GM23338 (cell line): ENCODE results near the gene CLDN22. TPM values are rescaled to one million over a fixed set of nuclear protein-coding genes. Genes with fewer than 3 reads are reported as not detected.

Experiments used
- ATAC-seq: fragments of 200-7000 bp; cut with Tn5 transposase; 3 replicates; pipeline ENCODE4 v1.9.1; 2020
- DNase-seq: peaks from one replicate; pipeline ENCODE4 v3.0.0-alpha.2; 2015; ENCODE audit warnings: low spot score
- H2AFZ ChIP-seq: fragments of 200-600 bp; sonication (generic); 2 replicates; pipeline ENCODE4 v1.8.0; 2016; ENCODE audit warnings: antibody characterized with exemption, mild to moderate bottlenecking, moderate library complexity
- H3F3A ChIP-seq: fragments of 200-600 bp; sonication (generic); replicated peaks from 2 replicates; pipeline ENCODE4 v1.8.0; 2017; ENCODE audit warnings: antibody characterized with exemption, mixed run types, low read depth
- H3K27ac ChIP-seq: fragments of 200-600 bp; sonication (generic); 2 replicates; pipeline ENCODE4 v1.6.1; 2016; ENCODE audit warnings: low read depth
- H3K27me3 ChIP-seq: fragments of 200-600 bp; sonication (generic); 2 replicates; pipeline ENCODE4 v1.8.0; 2016; ENCODE audit warnings: mild to moderate bottlenecking, mixed run types, moderate library complexity; ENCODE audit not compliant: insufficient read depth
- H3K36me3 ChIP-seq: fragments of 200-600 bp; sonication (generic); 2 replicates; pipeline ENCODE4 v1.8.0; 2016; ENCODE audit warnings: mild to moderate bottlenecking; ENCODE audit not compliant: insufficient read depth
- H3K4me1 ChIP-seq: fragments of 200-600 bp; sonication (generic); 2 replicates; pipeline ENCODE4 v1.8.0; 2016; ENCODE audit warnings: mild to moderate bottlenecking, moderate library complexity; ENCODE audit not compliant: insufficient read depth
- H3K4me2 ChIP-seq: fragments of 200-600 bp; sonication (generic); 2 replicates; pipeline ENCODE4 v1.7.1; 2017; ENCODE audit warnings: mixed run types
- H3K4me3 ChIP-seq: fragments of 200-600 bp; sonication (generic); 2 replicates; pipeline ENCODE4 v1.6.1; 2016; ENCODE audit warnings: mixed run types
- H3K79me2 ChIP-seq: fragments of 200-600 bp; sonication (generic); replicated peaks from 2 replicates; pipeline ENCODE4 v1.8.0; 2017; ENCODE audit warnings: mild to moderate bottlenecking; ENCODE audit not compliant: insufficient read depth
- H3K9me2 ChIP-seq: fragments of 200-600 bp; sonication (generic); 2 replicates; pipeline ENCODE4 v1.8.0; 2017; ENCODE audit not compliant: insufficient read depth
- H4K20me1 ChIP-seq: fragments of 200-600 bp; sonication (generic); replicated peaks from 2 replicates; pipeline ENCODE4 v1.8.0; 2017; ENCODE audit warnings: mild to moderate bottlenecking; ENCODE audit not compliant: insufficient read depth
- H3K27ac Mint-ChIP-seq: 2 replicates; pipeline ENCODE4 v1.8.0; 2020; ENCODE audit warnings: inconsistent platforms, mild to moderate bottlenecking, moderate library complexity, mixed read lengths
- H3K27me3 Mint-ChIP-seq: 3 replicates; pipeline ENCODE4 v1.8.0; 2022; ENCODE audit warnings: low read depth, mild to moderate bottlenecking, moderate library complexity, mixed read lengths, inconsistent platforms; ENCODE audit not compliant: insufficient read depth, poor library complexity
- H3K36me3 Mint-ChIP-seq: 3 replicates; pipeline ENCODE4 v1.8.0; 2021; ENCODE audit warnings: low read depth, mild to moderate bottlenecking, inconsistent platforms, moderate library complexity, mixed read lengths
- H3K4me1 Mint-ChIP-seq: 3 replicates; pipeline ENCODE4 v1.8.0; 2020; ENCODE audit warnings: mild to moderate bottlenecking, inconsistent platforms, mixed read lengths
- H3K4me3 Mint-ChIP-seq: 3 replicates; pipeline ENCODE4 v1.8.0; 2021; ENCODE audit warnings: moderate library complexity, mild to moderate bottlenecking, inconsistent platforms, mixed read lengths
- H3K9me3 Mint-ChIP-seq: 3 replicates; pipeline ENCODE4 v1.8.0; 2020; ENCODE audit warnings: moderate library complexity, mild to moderate bottlenecking, inconsistent platforms, mixed read lengths
- EZH2 ChIP-seq: fragments of 200-600 bp; sonication (generic); IDR thresholded peaks from one replicate; pipeline ENCODE4 v1.8.0; 2017; ENCODE audit warnings: antibody characterized with exemption, mild to moderate bottlenecking, low read depth; ENCODE audit not compliant: unreplicated experiment
- POLR2AphosphoS5 ChIP-seq: IDR thresholded peaks from 2 replicates; pipeline ENCODE4 v1.6.1; 2016; ENCODE audit warnings: antibody characterized with exemption, low read depth
- polyA plus RNA-seq: library from polyadenylated mRNA; unstranded; fragments of >200 nt; fragmentation: Nextera tagmentation; extraction: Ambion mirVana; gene quantifications from 2 replicates; pipeline ENCODE4 v1.2.1, GENCODE V29; 2016
- total RNA-seq: library from RNA; depleted of rRNA; stranded (reverse); fragments of >200 nt; shearing (Covaris generic); gene quantifications from 2 replicates; pipeline ENCODE4 v1.2.3, GENCODE V29; 2014
- TF ChIP-seq, protein P1 (sequence below), 2 experiments: fragments of 200-600 bp in 1 of 2; sonication (generic) in 1 of 2; conservative IDR thresholded peaks; 2 replicates each; pipeline versions ENCODE4 v1.5.1 to v1.6.1; 2016 to 2017; ENCODE audit warnings: antibody characterized with exemption in 2 of 2, low read depth in 2 of 2, mild to moderate bottlenecking in 2 of 2, moderate library complexity in 1 of 2

CLDN22 gene
- total and polyA plus RNA-seq, 2 experiments from 2014 or later: not detected

DNA sequence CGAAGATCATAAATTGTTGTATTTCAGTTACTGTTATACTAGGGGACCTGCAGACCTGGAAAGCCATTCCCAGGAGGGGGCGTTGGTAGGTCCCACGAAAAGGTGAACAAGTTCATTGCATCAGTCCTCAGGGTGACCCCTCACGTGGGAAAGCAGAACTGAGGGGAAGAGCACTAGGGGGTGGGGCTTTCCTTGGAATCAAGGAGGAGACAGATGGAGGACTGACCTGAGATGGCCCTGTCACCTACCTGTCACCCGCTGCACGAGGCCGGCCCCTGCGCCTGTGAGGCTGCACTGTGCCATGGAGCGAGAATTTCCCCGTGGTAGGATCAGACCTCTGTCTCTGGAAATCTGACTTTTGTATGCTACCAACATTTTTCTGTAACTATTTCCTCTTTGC is 43.9 kb upstream of the CLDN22 start:
- ATAC-seq: peak; percentile 57

DNA sequence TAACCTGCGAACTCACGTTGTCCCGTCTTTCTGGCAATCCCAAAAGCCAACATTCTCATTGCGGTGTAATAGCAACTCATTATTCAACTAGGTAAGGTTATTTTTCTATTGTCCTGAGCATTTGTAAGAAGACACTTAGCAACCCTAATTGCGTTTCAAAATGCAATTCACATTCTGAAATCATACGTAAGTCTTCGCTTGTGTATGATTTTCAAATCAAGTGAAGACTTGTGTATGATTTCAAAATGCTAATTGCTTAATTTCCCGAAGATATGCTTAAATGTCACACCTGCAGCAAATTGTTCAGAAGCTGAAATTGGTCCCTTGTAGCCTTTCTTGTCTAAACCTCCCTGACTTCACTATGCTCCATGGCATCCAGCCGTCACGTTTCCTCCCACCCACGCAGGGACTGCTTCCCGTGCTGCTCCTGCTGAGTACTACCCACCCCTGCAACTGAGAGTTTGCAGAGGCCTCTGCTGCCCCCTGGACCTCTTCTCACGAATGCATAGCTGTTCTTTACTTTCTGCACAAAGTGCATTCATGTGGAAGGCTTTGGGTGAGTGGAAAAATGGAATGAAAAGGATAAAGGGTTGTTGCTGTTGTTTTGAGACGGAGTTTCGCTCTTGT is 43.0 kb upstream of the CLDN22 start:
- Mint-ChIP-seq H3K27ac (no peak overlapping the region), H3K9me3 (no peaks in the 10 kb centered on the region; the same call in 1 of the 3 replicates)
- no peaks in the 10 kb centered on the region for H3K27me3 ChIP-seq

More for the DNA sequence above, 43.9 kb upstream of the CLDN22 start:
- Histone ChIP-seq H3K4me1 (no peaks in the 10 kb centered on the region), H3K79me2 (no peaks in the 10 kb centered on the region), H3K36me3 (no peaks in the 10 kb centered on the region), H4K20me1 (no peaks in the 10 kb centered on the region), H3K4me3 (no peak overlapping the region), H3K27ac (no peak overlapping the region), H3K4me2 (no peak overlapping the region), H3K9me2 (0 out of 2 replicates have a peak, but pooled peaks cover 4% of the 10 kb centered on the region), H2AFZ (peak overlapping the region; percentile 76; the same call in 1 of the 2 replicates), H3K27me3 (no peaks in the 10 kb centered on the region), H3F3A (no peaks in the 10 kb centered on the region)
- H3K36me3 Mint-ChIP-seq: no peaks in the 10 kb centered on the region
- TF ChIP-seq, protein P1, sequence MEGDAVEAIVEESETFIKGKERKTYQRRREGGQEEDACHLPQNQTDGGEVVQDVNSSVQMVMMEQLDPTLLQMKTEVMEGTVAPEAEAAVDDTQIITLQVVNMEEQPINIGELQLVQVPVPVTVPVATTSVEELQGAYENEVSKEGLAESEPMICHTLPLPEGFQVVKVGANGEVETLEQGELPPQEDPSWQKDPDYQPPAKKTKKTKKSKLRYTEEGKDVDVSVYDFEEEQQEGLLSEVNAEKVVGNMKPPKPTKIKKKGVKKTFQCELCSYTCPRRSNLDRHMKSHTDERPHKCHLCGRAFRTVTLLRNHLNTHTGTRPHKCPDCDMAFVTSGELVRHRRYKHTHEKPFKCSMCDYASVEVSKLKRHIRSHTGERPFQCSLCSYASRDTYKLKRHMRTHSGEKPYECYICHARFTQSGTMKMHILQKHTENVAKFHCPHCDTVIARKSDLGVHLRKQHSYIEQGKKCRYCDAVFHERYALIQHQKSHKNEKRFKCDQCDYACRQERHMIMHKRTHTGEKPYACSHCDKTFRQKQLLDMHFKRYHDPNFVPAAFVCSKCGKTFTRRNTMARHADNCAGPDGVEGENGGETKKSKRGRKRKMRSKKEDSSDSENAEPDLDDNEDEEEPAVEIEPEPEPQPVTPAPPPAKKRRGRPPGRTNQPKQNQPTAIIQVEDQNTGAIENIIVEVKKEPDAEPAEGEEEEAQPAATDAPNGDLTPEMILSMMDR (conservative IDR thresholded peaks at IDR 0.05; ENCODE audit: low read depth in 2 of 2): peak; percentile 27 to 49
- no peak for TF ChIP-seq POLR2AphosphoS5
- peak; percentile 42 for DNase-seq
- no peak overlapping the region for H3K27ac Mint-ChIP-seq
- no peak overlapping the region for H3K4me3 Mint-ChIP-seq
- peaks cover 11% of the 10 kb centered on the region for H3K4me1 Mint-ChIP-seq
- peaks cover 2% of the 10 kb centered on the region for H3K27me3 Mint-ChIP-seq
- no peaks in the 10 kb centered on the region; the same call in 1 of the 3 replicates for H3K9me3 Mint-ChIP-seq

More for the DNA sequence above, 43.0 kb upstream of the CLDN22 start:
- DNase-seq (peak; percentile 45), ATAC-seq (peak; percentile 67; the same call in 2 of the 3 replicates)
- Mint-ChIP-seq H3K27me3 (peaks cover 2% of the 10 kb centered on the region), H3K4me1 (peaks cover 14% of the 10 kb centered on the region), H3K36me3 (no peaks in the 10 kb centered on the region), H3K4me3 (no peak overlapping the region)
- Histone ChIP-seq H3F3A (no peaks in the 10 kb centered on the region), H3K4me2 (no peak overlapping the region), H3K36me3 (no peaks in the 10 kb centered on the region), H3K4me3 (no peak overlapping the region), H4K20me1 (no peaks in the 10 kb centered on the region), H3K79me2 (no peaks in the 10 kb centered on the region), H2AFZ (no peak overlapping the region), H3K4me1 (no peaks in the 10 kb centered on the region), H3K27ac (no peak overlapping the region), H3K9me2 (0 out of 2 replicates have a peak, but pooled peaks cover 4% of the 10 kb centered on the region)
- TF ChIP-seq, protein P1 (conservative IDR thresholded peaks at IDR 0.05; ENCODE audit: low read depth in 2 of 2): peak; percentile 54 to 69
- no peak for TF ChIP-seq POLR2AphosphoS5
- TF ChIP-seq EZH2: no peak
